ENCODE measurements around the gene ZNF827. TPM values are rescaled to one million over a fixed set of nuclear protein-coding genes. Genes with fewer than 3 reads are reported as not detected.

ZNF827 gene
- total RNA-seq, 1 experiment from 2014 or later: 5.5 TPM

GRCh38 chr4:145895056-145895455 lies 43.6 kb downstream of the ZNF827 start:
- DNase-seq (ENCODE audit: extremely low read depth, low read depth): no peak

GRCh38 chr4:145891958-145892357 lies 46.7 kb downstream of the ZNF827 start:
- no peak for DNase-seq (ENCODE audit: extremely low read depth, low read depth)

GRCh38 chr4:145890689-145891088 lies 47.9 kb downstream of the ZNF827 start:
- DNase-seq (ENCODE audit: extremely low read depth, low read depth): no peak

DNA sequence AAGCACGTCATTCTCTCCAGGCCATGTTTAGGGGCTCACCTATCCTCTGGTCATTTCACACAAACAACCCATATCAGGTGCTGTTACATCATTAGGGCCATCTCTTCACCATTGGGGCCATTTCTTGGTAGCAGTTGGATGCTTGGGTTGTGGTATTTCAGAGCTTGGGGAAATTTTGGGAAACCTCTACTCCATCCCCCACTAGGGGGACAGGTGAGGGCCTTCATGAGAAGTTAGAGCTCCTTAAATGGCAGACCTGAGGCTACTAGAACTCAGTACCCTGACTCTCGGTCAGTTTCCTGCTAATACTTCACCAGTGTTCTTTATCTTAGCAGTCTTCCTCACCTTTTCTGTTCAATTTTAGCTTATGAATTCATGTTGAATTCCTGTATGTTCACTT lies 50.2 kb downstream of the ZNF827 start:
- no peak for DNase-seq (ENCODE audit: extremely low read depth, low read depth)

DNA sequence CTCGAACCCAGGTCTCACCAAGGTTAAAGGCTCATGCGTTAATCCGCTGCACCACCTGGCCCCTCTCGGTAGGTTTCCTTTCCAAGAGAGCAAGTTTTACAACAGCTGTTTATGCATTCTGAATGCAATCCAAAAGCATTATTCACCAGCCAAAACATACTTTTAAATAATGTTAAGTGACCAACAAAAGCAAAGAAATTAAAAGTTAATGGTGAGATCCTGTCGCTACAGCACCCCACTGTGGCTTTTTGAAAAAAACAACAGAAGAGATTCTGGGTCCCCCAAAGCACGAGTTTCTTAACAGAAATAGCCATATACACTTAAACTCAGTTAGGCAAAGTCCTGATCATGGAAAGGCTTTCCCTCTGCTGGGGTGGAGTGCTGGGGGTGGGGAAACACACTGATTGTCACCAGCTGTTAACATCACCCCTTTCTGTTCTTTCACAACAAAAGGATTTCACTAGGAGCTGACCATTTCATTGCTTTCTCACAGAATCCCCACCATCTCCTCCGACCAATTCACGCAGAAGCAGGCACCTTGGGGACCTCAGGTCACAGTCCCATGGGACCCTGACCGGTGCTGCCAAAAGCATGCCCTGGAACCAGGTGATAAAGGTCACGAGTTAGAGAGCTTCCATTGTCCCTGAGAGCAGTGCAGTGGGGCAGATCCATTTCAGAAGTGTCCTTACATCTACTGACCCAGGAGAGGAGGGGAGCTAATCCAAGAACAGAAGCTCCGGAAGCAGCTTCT lies 51.2 kb downstream of the ZNF827 start:
- no peak for DNase-seq (ENCODE audit: extremely low read depth, low read depth)

- DNase-seq (ENCODE audit: extremely low read depth, low read depth): no peak
Observed at GRCh38 chr4:145886871-145887240, 51.8 kb downstream of the ZNF827 start.

GRCh38 chr4:145885666-145886065 lies 53.0 kb downstream of the ZNF827 start:
- no peak for DNase-seq (ENCODE audit: extremely low read depth, low read depth)

GRCh38 chr4:145884775-145885174 lies 53.8 kb downstream of the ZNF827 start:
- DNase-seq (ENCODE audit: extremely low read depth, low read depth): no peak

DNA sequence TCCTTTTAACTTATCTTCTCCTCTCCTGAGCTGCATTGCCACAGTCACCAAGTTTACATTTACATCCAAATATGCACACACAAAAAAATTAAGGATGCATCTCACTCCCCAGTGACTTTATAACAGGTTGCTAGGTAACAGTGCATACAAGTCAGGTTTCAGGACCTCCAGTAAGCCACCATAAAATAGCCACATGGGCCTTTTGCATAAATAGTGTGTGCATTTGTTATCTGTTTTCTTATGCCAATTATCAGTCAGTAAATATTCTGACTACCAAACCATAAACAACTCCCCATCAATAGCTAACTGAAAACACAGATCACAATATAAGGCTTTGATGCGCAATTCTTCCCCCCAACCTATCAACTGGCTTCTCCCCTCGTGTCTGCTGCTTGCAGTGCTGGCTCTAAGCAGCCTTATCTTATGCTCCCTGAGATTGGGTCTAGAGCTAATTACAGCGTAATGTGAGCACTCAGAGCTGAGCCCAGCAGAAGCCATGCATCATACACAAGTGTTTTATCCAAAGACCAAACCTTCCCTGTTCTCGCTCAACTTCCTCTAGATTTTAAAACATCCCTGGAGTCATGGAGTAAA lies 55.4 kb downstream of the ZNF827 start:
- DNase-seq (ENCODE audit: extremely low read depth, low read depth): no peak

- no peak for DNase-seq (ENCODE audit: extremely low read depth, low read depth)
Observed at GRCh38 chr4:145882604-145883003, 56.0 kb downstream of the ZNF827 start.

DNA sequence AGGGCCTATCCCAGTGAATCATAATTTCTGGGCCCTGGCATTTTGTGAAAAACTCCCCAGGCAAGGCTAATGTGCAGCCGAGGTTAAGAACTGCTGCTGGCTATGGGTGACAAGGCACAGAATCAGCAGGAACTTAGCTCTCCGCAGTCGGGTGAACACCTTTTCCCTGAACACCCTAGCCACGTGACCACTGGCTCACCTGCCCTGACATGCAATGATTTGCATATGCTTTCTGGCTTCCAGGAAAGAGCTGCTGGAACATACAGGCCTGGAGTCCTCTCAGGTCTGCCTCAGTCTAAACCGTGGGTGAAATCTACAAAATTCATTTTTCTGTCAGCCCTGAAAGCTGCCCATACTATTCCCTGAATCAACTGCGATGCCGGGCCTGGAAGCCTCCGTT lies 56.6 kb downstream of the ZNF827 start:
- DNase-seq (ENCODE audit: extremely low read depth, low read depth): no peak

GRCh38 chr4:145881576-145881975 lies 57.0 kb downstream of the ZNF827 start:
- no peak for DNase-seq (ENCODE audit: extremely low read depth, low read depth)

- DNase-seq (ENCODE audit: extremely low read depth, low read depth): no peak
Observed at GRCh38 chr4:145880355-145880960, 58.2 kb downstream of the ZNF827 start.

DNA sequence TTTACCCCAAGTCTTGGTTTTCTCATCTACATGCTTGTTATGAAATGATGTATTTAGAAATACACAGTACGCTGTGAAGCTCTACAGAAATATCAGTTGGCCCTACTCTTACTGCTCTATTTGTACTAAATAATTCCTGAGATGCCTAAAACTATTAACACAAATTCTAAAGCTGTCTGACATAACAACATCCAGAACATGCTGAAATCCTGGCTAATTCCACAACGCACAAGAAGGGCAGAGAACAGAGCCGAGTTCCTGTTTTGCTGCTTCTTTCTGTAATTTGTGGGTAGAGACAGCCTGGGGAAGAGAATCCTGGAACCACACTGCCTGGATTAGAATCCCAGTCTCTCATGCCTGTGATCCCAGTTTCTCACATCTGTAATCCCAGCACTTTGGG lies 59.0 kb downstream of the ZNF827 start:
- no peak for DNase-seq (ENCODE audit: extremely low read depth, low read depth)

DNA sequence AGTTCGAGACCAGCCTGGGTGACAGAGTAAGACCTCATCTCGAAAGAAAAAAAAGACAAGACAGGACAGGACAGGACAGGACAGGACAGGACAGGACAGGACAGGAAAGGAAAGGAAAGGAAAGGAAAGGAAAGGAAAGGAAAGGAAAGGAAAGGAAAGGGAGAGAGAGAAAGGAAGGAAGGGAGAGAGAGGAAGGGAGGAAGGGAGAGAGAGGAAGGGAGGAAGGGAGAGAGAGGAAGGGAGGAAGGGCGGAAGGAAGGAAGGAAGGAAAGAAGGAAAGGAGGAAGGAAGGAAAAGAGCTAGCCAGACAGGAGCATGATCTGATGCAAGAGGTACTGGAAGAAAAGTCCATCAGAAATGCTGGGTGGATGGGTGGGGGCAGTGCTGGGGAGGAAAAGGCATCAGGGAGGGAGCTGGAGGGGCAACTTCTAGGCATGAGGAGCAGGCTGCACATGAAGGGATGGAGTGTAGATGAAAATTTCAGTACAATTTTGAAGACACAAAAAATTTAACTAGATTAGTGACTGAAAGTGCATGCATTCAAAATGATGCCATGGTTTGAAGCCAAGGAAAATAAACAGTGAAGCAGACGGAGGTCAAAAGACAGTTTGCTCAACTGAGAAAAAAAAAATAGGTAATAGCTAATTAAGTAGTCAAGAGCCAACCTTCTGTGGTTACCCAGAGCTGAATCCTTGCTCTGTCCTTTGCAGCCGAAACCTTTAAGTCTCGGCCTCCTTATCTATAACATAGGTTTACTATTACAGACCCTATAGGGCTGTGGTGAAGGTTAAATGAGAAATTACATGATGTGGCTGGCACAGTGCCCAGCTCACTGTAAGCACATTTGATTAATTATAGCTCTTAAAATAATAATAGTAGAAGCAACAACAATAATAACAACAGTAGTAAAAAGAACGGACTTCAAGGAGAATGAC lies 59.9 kb downstream of the ZNF827 start:
- DNase-seq (ENCODE audit: extremely low read depth, low read depth): no peak

DNA sequence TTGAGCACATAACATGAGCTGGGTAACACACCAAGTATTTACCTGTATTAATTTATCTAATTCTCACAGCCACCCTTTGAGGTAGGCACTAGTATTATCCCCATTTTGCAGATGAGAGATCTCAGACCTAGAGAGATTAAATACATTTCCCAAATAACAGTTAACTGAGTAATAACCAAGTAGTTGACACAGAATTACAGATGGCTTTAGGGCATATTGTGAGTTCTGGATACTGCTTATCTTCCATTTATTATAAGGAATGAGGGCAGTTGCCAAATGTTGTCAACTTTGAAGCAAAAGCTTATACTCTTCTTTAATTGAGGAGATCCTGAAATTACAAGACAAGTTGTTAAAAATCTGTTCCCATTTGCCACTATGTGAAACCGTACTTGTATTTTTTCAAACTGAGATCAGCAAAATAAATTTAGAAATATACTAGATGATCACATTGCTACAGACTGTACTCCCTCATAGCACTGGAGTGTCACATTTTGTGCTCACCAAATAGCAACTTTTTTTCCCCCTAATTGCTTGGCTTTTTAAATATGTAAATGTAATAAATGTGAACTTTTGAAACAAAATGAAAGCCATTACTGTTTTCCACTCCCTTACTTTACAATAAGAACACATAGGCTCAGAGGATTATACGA lies 62.0 kb downstream of the ZNF827 start:
- no peak for DNase-seq (ENCODE audit: extremely low read depth, low read depth)

- no peak for DNase-seq (ENCODE audit: extremely low read depth, low read depth)
Observed at GRCh38 chr4:145873901-145874300, 64.7 kb downstream of the ZNF827 start.

DNA sequence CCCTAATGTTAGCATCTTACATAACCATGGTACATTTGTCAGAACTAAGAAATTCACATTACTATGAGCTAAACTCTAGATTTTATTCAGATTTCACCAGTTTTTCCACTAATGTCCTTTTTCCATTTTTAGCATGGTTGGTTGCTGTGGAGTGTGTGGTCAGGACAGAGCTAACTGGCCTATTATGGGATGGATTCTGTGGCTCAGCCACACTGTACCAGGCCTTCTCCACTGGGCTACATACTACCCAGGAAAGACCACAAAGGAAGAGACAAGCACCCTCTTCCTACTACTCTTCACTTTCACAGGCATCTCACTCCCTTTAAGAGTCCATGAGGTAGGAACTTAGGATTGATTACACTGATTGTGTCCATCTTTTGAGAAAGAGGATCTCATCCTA lies 67.4 kb downstream of the ZNF827 start:
- DNase-seq (ENCODE audit: extremely low read depth, low read depth): no peak

GRCh38 chr4:145870155-145871020 lies 68.2 kb downstream of the ZNF827 start:
- no peak for DNase-seq (ENCODE audit: extremely low read depth, low read depth)
